A549 (cell line): Measurements from ENCODE around the gene DUSP19. TPM values are rescaled to one million over a fixed set of nuclear protein-coding genes. Genes with fewer than 3 reads are reported as not detected.

Source experiments
- ATAC-seq, 2 experiments: fragments of 200-7000 bp in 1 of 2; fragments of >200 bp in 1 of 2; cut with Nextera tagmentation in 1 of 2; cut with Tn5 transposase in 1 of 2; 3 replicates each; pipeline versions ENCODE4 v1.8.0 to v1.9.1; 2018 to 2020; ENCODE audit warnings: mild to moderate bottlenecking in 1 of 2, moderate library complexity in 1 of 2
- CTCF ChIA-PET: fragments of 300-600 bp; sonication (Branson Sonifier 250); formaldehyde crosslinking; extraction: SDS; loops from one replicate; lab custom pipeline; 2021; ENCODE audit warnings: antibody characterized with exemption, inconsistent platforms; lab: Yijun Ruan, JAX
- POLR2A ChIA-PET: fragments of 350-600 bp; formaldehyde crosslinking; extraction: SDS; loops from one replicate; lab custom pipeline; 2021; ENCODE audit warnings: antibody characterized with exemption, inconsistent platforms; lab: Yijun Ruan, JAX
- DNase-seq, 2 experiments: peaks; one replicate each; pipeline versions ENCODE4 v3.0.0 to v3.0.0-alpha.2; 2011 to 2016; ENCODE audit warnings: low read depth in 1 of 2, low spot score in 1 of 2
- FAIRE-seq: peaks from 2 replicates; lab custom pipeline; 2011; peaks lifted over from hg19 to GRCh38; lab: Jason Lieb, UNC
- H3K27ac ChIP-seq, 2 experiments: fragments of >200 bp; sonication (Bioruptor Twin); formaldehyde crosslinking; 3 replicates each; pipeline ENCODE4 v1.5.1; 2016 to 2017
- H3K4me1 ChIP-seq: fragments of >200 bp; sonication (Bioruptor Twin); formaldehyde crosslinking; 3 replicates; pipeline ENCODE4 v1.6.1; 2016
- H3K4me2 ChIP-seq: fragments of >200 bp; sonication (Bioruptor Twin); formaldehyde crosslinking; 3 replicates; pipeline ENCODE4 v1.6.1; 2016
- H3K4me3 ChIP-seq: fragments of >200 bp; sonication (Bioruptor Twin); formaldehyde crosslinking; 3 replicates; pipeline ENCODE4 v1.5.1; 2016
- H3K9me3 ChIP-seq: fragments of >200 bp; sonication (Bioruptor Twin); formaldehyde crosslinking; 3 replicates; pipeline ENCODE4 v1.6.1; 2016
- BHLHE40 ChIP-seq: IDR thresholded peaks from 2 replicates; pipeline ENCODE4 v1.6.1; 2012; ENCODE audit warnings: low read depth, low read length, inconsistent platforms
- CBX2 ChIP-seq: fragments of 200-600 bp; sonication (generic); IDR thresholded peaks from 2 replicates; pipeline ENCODE4 v1.6.1; 2016; ENCODE audit warnings: low read depth, mild to moderate bottlenecking, borderline replicate concordance
- EHMT2 ChIP-seq: fragments of 200-600 bp; sonication (generic); IDR thresholded peaks from 2 replicates; pipeline ENCODE4 v1.6.1; 2016; ENCODE audit warnings: antibody characterized with exemption, low read depth, mild to moderate bottlenecking, moderate library complexity
- EP300 ChIP-seq, 2 experiments: fragments of >200 bp; sonication (Bioruptor Twin); formaldehyde crosslinking; IDR thresholded peaks; 2 replicates in 1 of 2; 3 replicates in 1 of 2; pipeline ENCODE4 v1.6.1; 2016 to 2017
- FOSB ChIP-seq: fragments of 250-450 bp; sonication (Bioruptor Pico); IDR thresholded peaks from 2 replicates; pipeline ENCODE4 v1.5.0; 2020; ENCODE audit warnings: mild to moderate bottlenecking, moderate library complexity
- FOSL2 ChIP-seq, 2 experiments: fragments of 450-650 bp in 1 of 2; fragments of >200 bp in 1 of 2; sonication (Bioruptor Twin) in 1 of 2; formaldehyde crosslinking; IDR thresholded peaks; 2 replicates each; pipeline versions ENCODE4 v1.5.0 to v1.6.1; 2016 to 2020; ENCODE audit warnings: mild to moderate bottlenecking in 1 of 2, moderate library complexity in 1 of 2
- FOXS1 ChIP-seq: fragments of 250-450 bp; sonication (Bioruptor Pico); IDR thresholded peaks from 2 replicates; pipeline ENCODE4 v1.5.0; 2020; ENCODE audit warnings: mild to moderate bottlenecking, moderate library complexity
- HOXB13 ChIP-seq: fragments of 250-450 bp; sonication (Bioruptor Pico); IDR thresholded peaks from 2 replicates; pipeline ENCODE4 v1.5.0; 2020; ENCODE audit warnings: low read depth, mild to moderate bottlenecking, moderate library complexity
- HOXB5 ChIP-seq: fragments of 250-450 bp; sonication (Bioruptor Pico); IDR thresholded peaks from 2 replicates; pipeline ENCODE4 v1.5.0; 2020; ENCODE audit warnings: mild to moderate bottlenecking, moderate library complexity
- JUNB ChIP-seq: fragments of >200 bp; sonication (Bioruptor Twin); formaldehyde crosslinking; IDR thresholded peaks from 2 replicates; pipeline ENCODE4 v1.6.1; 2016
- NFE2L2 ChIP-seq: fragments of 150-350 bp; conservative IDR thresholded peaks from 2 replicates; pipeline ENCODE4 v1.6.1; 2014; ENCODE audit warnings: low read length
- NPAS2 ChIP-seq: fragments of 250-450 bp; sonication (Bioruptor Pico); IDR thresholded peaks from 2 replicates; pipeline ENCODE4 v1.8.0; 2022; ENCODE audit warnings: mild to moderate bottlenecking, moderate library complexity, borderline replicate concordance
- PHF8 ChIP-seq: fragments of 200-600 bp; sonication (generic); IDR thresholded peaks from 2 replicates; pipeline ENCODE4 v1.6.1; 2016; ENCODE audit warnings: low read depth, mild to moderate bottlenecking, antibody characterized with exemption, moderate library complexity, borderline replicate concordance
- RFX5 ChIP-seq: fragments of 450-650 bp; IDR thresholded peaks from 2 replicates; pipeline ENCODE4 v1.7.1; 2014; ENCODE audit warnings: antibody characterized with exemption, mild to moderate bottlenecking, moderate library complexity
- SMC3 ChIP-seq: fragments of >200 bp; sonication (Bioruptor Twin); formaldehyde crosslinking; IDR thresholded peaks from 3 replicates; pipeline ENCODE4 v1.6.1; 2018; ENCODE audit warnings: inconsistent platforms
- SREBF2 ChIP-seq: fragments of 450-650 bp; IDR thresholded peaks from 2 replicates; pipeline ENCODE4 v1.6.1; 2014; ENCODE audit warnings: mild to moderate bottlenecking, moderate library complexity
- TFCP2L1 ChIP-seq: fragments of 250-450 bp; sonication (Bioruptor Pico); IDR thresholded peaks from 2 replicates; pipeline ENCODE4 v1.5.0; 2021; ENCODE audit warnings: mild to moderate bottlenecking
- TP53 ChIP-seq: fragments of 250-450 bp; sonication (Bioruptor Pico); IDR thresholded peaks from 2 replicates; pipeline ENCODE4 v1.5.0; 2021; ENCODE audit warnings: mild to moderate bottlenecking, moderate library complexity
- WGBS: methylation state at CpG from one replicate; pipeline ENCODE4 v1.1.6; 2017; ENCODE audit errors: missing lambda C conversion rate; 5-methylcytosine and 5-hydroxymethylcytosine counted together
- polyA plus RNA-seq, 4 experiments: library from polyadenylated mRNA; depleted of rRNA in 3 of 4; stranded (reverse); fragments of >200 nt; fragmentation: RNase III in 1 of 4; extraction: RNeasy Plus Mini Kit Qiagen cat#74134 plus additional on column Dnase treatment in 1 of 4; gene quantifications; 2 replicates in 3 of 4; 3 replicates in 1 of 4; pipeline ENCODE4 v1.2.3, GENCODE V29; 2011 to 2017
- TF ChIP-seq, protein P1 (sequence below): IDR thresholded peaks from 2 replicates; pipeline ENCODE4 v1.6.1; 2012
- TF ChIP-seq, protein P2 (sequence below): IDR thresholded peaks from 2 replicates; pipeline ENCODE4 v1.6.1; 2012
- TF ChIP-seq, protein P3 (sequence below): fragments of 150-350 bp; IDR thresholded peaks from 2 replicates; pipeline ENCODE4 v1.6.1; 2014; ENCODE audit warnings: low read depth, mild to moderate bottlenecking, low read length
- TF ChIP-seq, protein P4 (sequence below): fragments of 250-450 bp; sonication (Bioruptor Pico); IDR thresholded peaks from 2 replicates; pipeline ENCODE4 v1.5.0; 2020; ENCODE audit warnings: low read depth, mild to moderate bottlenecking, moderate library complexity
- TF ChIP-seq, protein P5 (sequence below): fragments of >200 bp; sonication (Bioruptor Twin); formaldehyde crosslinking; IDR thresholded peaks from 3 replicates; pipeline ENCODE4 v1.6.1; 2016
- TF ChIP-seq, protein P6 (sequence below): fragments of >200 bp; sonication (Bioruptor Twin); formaldehyde crosslinking; IDR thresholded peaks from 3 replicates; pipeline ENCODE4 v1.5.1; 2016

DUSP19 gene
- polyA plus RNA-seq, 2 of the 4 experiments (the other 2 are of a cell fraction), result 1.2 to 4.4 TPM

DNA sequence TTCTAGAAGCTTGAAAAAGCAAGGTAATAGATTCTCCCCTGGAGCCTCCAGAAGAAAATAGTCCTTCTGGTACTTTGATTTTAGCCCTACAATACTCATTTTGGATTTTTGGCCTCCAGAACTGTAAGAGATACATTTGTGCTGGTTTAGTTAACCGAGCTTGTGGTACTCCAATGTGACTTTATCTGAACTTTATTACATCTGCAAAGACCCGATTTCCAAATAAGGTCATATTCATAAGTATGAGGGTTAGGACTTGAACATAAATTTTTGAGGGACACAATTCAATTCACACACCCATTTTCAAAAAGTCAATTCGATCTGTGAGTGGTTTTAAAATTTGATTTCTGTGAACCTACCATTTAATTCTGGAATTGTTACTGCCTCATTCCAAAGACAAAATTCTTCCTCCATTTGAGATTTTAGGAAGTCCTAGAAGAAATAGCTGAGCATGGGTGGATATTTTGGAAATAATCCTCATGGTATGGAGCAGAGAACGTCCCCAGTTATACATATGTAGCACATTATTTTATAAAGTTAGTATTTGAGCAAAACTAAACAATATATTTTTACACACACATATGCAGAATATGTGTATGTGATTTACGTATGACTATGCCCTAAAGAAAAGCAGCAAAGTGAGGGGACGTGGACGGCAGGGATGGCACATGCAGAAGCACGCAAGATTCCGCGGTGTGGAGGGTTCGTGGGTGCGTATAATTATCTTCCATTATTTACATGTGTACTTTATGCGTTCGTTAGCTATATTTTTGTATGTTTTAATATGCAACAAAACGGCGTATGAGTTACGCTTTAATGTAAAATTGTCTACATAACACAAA is 44.8 kb downstream of the DUSP19 start:
- FAIRE-seq, result peak; percentile 13
- CTCF ChIA-PET, result interaction anchor here (1.0 kb wide), 1 partner anchor 52 kb away, joined by 3 read pairs; no protein-coding TSS in a partner anchor
- POLR2A ChIA-PET, result interaction anchor here (1.1 to 1.7 kb wide), 2 partner anchors 14 to 43 kb away, joined by 3 to 4 read pairs; no protein-coding TSS in a partner anchor
- 22% methylated on average over 17 of the region's 17 CpGs for WGBS
- Histone ChIP-seq H3K27ac (peak overlapping the region; percentile 76 to 96), H3K4me1 (peaks cover 29% of the 10 kb centered on the region), H3K9me3 (no peaks in the 10 kb centered on the region), H3K4me2 (peak overlapping the region; percentile 75), H3K4me3 (peak overlapping the region; percentile 61)
- TF ChIP-seq NPAS2 (CRISPR knock-in tag), result no peak
- no peak for TF ChIP-seq SREBF2
- TF ChIP-seq TP53 (CRISPR knock-in tag), result no peak
- TF ChIP-seq JUNB, result no peak
- TF ChIP-seq HOXB5 (CRISPR knock-in tag), result no peak
- TF ChIP-seq, protein P1, sequence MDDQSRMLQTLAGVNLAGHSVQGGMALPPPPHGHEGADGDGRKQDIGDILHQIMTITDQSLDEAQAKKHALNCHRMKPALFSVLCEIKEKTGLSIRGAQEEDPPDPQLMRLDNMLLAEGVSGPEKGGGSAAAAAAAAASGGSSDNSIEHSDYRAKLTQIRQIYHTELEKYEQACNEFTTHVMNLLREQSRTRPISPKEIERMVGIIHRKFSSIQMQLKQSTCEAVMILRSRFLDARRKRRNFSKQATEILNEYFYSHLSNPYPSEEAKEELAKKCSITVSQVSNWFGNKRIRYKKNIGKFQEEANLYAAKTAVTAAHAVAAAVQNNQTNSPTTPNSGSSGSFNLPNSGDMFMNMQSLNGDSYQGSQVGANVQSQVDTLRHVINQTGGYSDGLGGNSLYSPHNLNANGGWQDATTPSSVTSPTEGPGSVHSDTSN, result no peak
- TF ChIP-seq, protein P2, sequence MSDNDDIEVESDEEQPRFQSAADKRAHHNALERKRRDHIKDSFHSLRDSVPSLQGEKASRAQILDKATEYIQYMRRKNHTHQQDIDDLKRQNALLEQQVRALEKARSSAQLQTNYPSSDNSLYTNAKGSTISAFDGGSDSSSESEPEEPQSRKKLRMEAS, result no peak
- TF ChIP-seq EP300 (IDR thresholded peaks at IDR 0.05), result no peak
- TF ChIP-seq, protein P3, sequence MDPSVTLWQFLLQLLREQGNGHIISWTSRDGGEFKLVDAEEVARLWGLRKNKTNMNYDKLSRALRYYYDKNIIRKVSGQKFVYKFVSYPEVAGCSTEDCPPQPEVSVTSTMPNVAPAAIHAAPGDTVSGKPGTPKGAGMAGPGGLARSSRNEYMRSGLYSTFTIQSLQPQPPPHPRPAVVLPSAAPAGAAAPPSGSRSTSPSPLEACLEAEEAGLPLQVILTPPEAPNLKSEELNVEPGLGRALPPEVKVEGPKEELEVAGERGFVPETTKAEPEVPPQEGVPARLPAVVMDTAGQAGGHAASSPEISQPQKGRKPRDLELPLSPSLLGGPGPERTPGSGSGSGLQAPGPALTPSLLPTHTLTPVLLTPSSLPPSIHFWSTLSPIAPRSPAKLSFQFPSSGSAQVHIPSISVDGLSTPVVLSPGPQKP, result no peak
- TF ChIP-seq EHMT2, result no peak
- TF ChIP-seq, protein P4, sequence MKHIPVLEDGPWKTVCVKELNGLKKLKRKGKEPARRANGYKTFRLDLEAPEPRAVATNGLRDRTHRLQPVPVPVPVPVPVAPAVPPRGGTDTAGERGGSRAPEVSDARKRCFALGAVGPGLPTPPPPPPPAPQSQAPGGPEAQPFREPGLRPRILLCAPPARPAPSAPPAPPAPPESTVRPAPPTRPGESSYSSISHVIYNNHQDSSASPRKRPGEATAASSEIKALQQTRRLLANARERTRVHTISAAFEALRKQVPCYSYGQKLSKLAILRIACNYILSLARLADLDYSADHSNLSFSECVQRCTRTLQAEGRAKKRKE (CRISPR knock-in tag), result no peak
- no peak for TF ChIP-seq HOXB13 (CRISPR knock-in tag)
- no peak for DNase-seq
- ATAC-seq, result peak; percentile 9 to 36; a peak in 3 of 6 replicates

DNA sequence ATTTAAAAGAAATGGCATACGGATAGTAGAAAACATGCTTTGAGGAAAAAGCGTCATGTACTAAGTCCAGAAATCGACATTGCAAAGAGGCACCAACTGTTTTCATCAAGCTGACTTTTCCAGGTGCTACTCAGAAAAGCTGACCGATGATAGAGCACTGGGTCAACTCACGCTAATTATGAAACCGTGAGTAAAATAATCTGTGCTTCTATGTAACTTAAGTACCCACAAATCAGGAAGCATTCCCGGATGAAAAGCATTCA is 45.3 kb downstream of the DUSP19 start:
- WGBS, result 2% methylated on average over 7 of the region's 7 CpGs
- DNase-seq, result no peak
- H3K4me2 ChIP-seq, result peak overlapping the region; percentile 75
- TF ChIP-seq NFE2L2 (no peak), FOXS1 (no peak), SREBF2 (no peak), CBX2 (no peak), TFCP2L1 (CRISPR knock-in tag) (no peak), PHF8 (no peak; the same call in 1 of the 2 replicates), RFX5 (no peak), BHLHE40 (no peak), HOXB13 (CRISPR knock-in tag) (no peak), SMC3 (no peak), FOSL2 (IDR thresholded peaks at IDR 0.05) (no peak), FOSL2 (CRISPR knock-in tag; IDR thresholded peaks at IDR 0.05) (no peak), FOSB (CRISPR knock-in tag) (no peak)
- TF ChIP-seq, protein P2, result no peak
- TF ChIP-seq, protein P5, sequence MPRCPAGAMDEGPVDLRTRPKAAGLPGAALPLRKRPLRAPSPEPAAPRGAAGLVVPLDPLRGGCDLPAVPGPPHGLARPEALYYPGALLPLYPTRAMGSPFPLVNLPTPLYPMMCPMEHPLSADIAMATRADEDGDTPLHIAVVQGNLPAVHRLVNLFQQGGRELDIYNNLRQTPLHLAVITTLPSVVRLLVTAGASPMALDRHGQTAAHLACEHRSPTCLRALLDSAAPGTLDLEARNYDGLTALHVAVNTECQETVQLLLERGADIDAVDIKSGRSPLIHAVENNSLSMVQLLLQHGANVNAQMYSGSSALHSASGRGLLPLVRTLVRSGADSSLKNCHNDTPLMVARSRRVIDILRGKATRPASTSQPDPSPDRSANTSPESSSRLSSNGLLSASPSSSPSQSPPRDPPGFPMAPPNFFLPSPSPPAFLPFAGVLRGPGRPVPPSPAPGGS, result no peak
- TF ChIP-seq, protein P6, sequence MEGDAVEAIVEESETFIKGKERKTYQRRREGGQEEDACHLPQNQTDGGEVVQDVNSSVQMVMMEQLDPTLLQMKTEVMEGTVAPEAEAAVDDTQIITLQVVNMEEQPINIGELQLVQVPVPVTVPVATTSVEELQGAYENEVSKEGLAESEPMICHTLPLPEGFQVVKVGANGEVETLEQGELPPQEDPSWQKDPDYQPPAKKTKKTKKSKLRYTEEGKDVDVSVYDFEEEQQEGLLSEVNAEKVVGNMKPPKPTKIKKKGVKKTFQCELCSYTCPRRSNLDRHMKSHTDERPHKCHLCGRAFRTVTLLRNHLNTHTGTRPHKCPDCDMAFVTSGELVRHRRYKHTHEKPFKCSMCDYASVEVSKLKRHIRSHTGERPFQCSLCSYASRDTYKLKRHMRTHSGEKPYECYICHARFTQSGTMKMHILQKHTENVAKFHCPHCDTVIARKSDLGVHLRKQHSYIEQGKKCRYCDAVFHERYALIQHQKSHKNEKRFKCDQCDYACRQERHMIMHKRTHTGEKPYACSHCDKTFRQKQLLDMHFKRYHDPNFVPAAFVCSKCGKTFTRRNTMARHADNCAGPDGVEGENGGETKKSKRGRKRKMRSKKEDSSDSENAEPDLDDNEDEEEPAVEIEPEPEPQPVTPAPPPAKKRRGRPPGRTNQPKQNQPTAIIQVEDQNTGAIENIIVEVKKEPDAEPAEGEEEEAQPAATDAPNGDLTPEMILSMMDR, result no peak
- TF ChIP-seq, protein P1, result no peak
- TF ChIP-seq, all 56 proteins: peak for 0
- Histone ChIP-seq H3K4me1 (peaks cover 29% of the 10 kb centered on the region), H3K27ac (peak overlapping the region; percentile 76 to 96), H3K9me3 (no peaks in the 10 kb centered on the region), H3K4me3 (peak overlapping the region; percentile 61)
- ChIA-PET CTCF (interaction anchor here (1.0 to 1.2 kb wide), 2 partner anchors 17 to 52 kb away, joined by 3 read pairs; no protein-coding TSS in a partner anchor), POLR2A (interaction anchor here (1.1 to 1.7 kb wide), 2 partner anchors 15 to 43 kb away, joined by 3 to 4 read pairs; no protein-coding TSS in a partner anchor)
- peak; percentile 13 for FAIRE-seq
- no peak; a peak in 3 of 6 replicates for ATAC-seq
